SU-DHL-6 (cell line): Measurements from ENCODE around the gene EIF1B.

Source experiments
- CTCF ChIP-seq: fragments of 200-600 bp; sonication (generic); IDR thresholded peaks from one replicate; pipeline ENCODE4 v1.5.1; 2017; ENCODE audit warnings: antibody characterized with exemption, mild to moderate bottlenecking, low read length, moderate library complexity; ENCODE audit not compliant: insufficient read depth, poor library complexity, severe bottlenecking
- EZH2phosphoT487 ChIP-seq: fragments of 200-600 bp; sonication (generic), shearing (Covaris generic); conservative IDR thresholded peaks from 2 replicates; pipeline ENCODE4 v1.6.1; 2018; ENCODE audit warnings: mild to moderate bottlenecking, antibody characterized with exemption, low read length, moderate library complexity, mixed read lengths

- TF ChIP-seq CTCF (no peak), EZH2phosphoT487 (no peak)
These were observed 45.1 kb upstream of the EIF1B start for GRCh38 chr3:40264451-40264850.
